HepG2 (cell line): ENCODE results near the gene CDT1. TPM values are rescaled to one million over a fixed set of nuclear protein-coding genes. Genes with fewer than 3 reads are reported as not detected.

ENCODE experiments used
- CBX2 ChIP-seq, 2 experiments: fragments of 200-600 bp in 1 of 2; sonication (generic); formaldehyde crosslinking in 1 of 2; IDR thresholded peaks; 2 replicates each; pipeline versions ENCODE4 v1.7.0 to v1.8.1; 2018 to 2022; ENCODE audit warnings: low read depth in 2 of 2, low read length in 1 of 2, mild to moderate bottlenecking in 1 of 2, missing genetic modification reagents in 1 of 2
- KLF11 ChIP-seq: IDR thresholded peaks from 2 replicates; pipeline ENCODE4 v1.6.1; 2016; ENCODE audit warnings: missing compliant biosample characterization
- KLF15 ChIP-seq: sonication (generic); formaldehyde crosslinking; IDR thresholded peaks from 2 replicates; pipeline ENCODE4 v1.8.1; 2023; ENCODE audit warnings: borderline replicate concordance, mild to moderate bottlenecking, inconsistent platforms, missing genetic modification reagents, mixed read lengths
- MAF1 ChIP-seq: sonication (generic); formaldehyde crosslinking; IDR thresholded peaks from 2 replicates; pipeline ENCODE4 v1.5.0; 2020; ENCODE audit warnings: missing genetic modification reagents, borderline replicate concordance
- MEIS1 ChIP-seq: sonication (generic); formaldehyde crosslinking; IDR thresholded peaks from 2 replicates; pipeline ENCODE4 v1.9.0; 2021; ENCODE audit warnings: mild to moderate bottlenecking, missing genetic modification reagents, moderate library complexity, borderline replicate concordance
- NFYC ChIP-seq: IDR thresholded peaks from 2 replicates; pipeline ENCODE4 v1.6.1; 2016; ENCODE audit warnings: missing genetic modification reagents, missing compliant biosample characterization
- RAD21 ChIP-seq: fragments of 450-650 bp; formaldehyde crosslinking; IDR thresholded peaks from 2 replicates; pipeline ENCODE4 v1.5.0; 2020; ENCODE audit warnings: mild to moderate bottlenecking
- TAF1 ChIP-seq: sonication (generic); formaldehyde crosslinking; IDR thresholded peaks from 2 replicates; pipeline ENCODE4 v1.4.0; 2020; ENCODE audit warnings: missing genetic modification reagents
- polyA plus RNA-seq, 8 experiments: library from polyadenylated mRNA; depleted of rRNA in 3 of 8; stranded (reverse) in 7 of 8; unstranded in 1 of 8; fragments of >200 nt; fragmentation: Illumina TruSeq in 4 of 8; extraction: Trizol in 4 of 8; gene quantifications; 2 replicates each; pipeline versions ENCODE4 v1.2.1 to v1.2.3, GENCODE V29; 2011 to 2016; ENCODE audit warnings: low read depth in 4 of 8, missing spikeins in 1 of 8, mixed read lengths in 1 of 8; ENCODE audit not compliant: insufficient read depth in 1 of 8
- total RNA-seq, 5 experiments: library from RNA; depleted of rRNA; stranded (reverse); fragments of >200 nt; fragmentation: Illumina TruSeq; extraction: Trizol; gene quantifications; 2 replicates each; pipeline ENCODE4 v1.2.3, GENCODE V29; 2016; ENCODE audit warnings: low read depth in 1 of 5
- TF ChIP-seq, protein P1 (sequence below): sonication (generic); formaldehyde crosslinking; IDR thresholded peaks from 2 replicates; pipeline ENCODE4 v1.9.0; 2021; ENCODE audit warnings: missing genetic modification reagents, borderline replicate concordance
- TF ChIP-seq, protein P2 (sequence below): sonication (generic); formaldehyde crosslinking; IDR thresholded peaks from 2 replicates; pipeline ENCODE4 v1.4.0; 2020; ENCODE audit warnings: missing genetic modification reagents, borderline replicate concordance
- TF ChIP-seq, protein P3 (sequence below): IDR thresholded peaks from 2 replicates; pipeline ENCODE4 v1.6.1; 2012; ENCODE audit warnings: inconsistent platforms
- TF ChIP-seq, protein P4 (sequence below), 2 experiments: sonication (generic) in 1 of 2; formaldehyde crosslinking in 1 of 2; IDR thresholded peaks; 2 replicates each; pipeline versions ENCODE4 v1.5.1 to v1.6.1; 2011 to 2020; ENCODE audit warnings: borderline replicate concordance in 1 of 2, low read depth in 1 of 2, low read length in 1 of 2, mild to moderate bottlenecking in 1 of 2, missing genetic modification reagents in 1 of 2, moderate library complexity in 1 of 2

Gene CDT1
- total and polyA plus RNA-seq, 2 of the 13 experiments (the other 11 are each of a cell fraction or from before 2014, with no cell fraction given), result 23.1 to 23.8 TPM

GRCh38 chr16:88785106-88785924 lies 18.3 kb upstream of the CDT1 start, which contains the start of gene PIEZO1 (continued):
- TF ChIP-seq MEIS1 (CRISPR knock-in tag), result no peak; the same call in 1 of the 2 replicates
- TF ChIP-seq KLF11 (CRISPR knock-in tag), result no peak
- TF ChIP-seq TAF1, result 0 out of 2 replicates have a peak, but pooled peaks have one; percentile 25
- TF ChIP-seq CBX2 (IDR thresholded peaks at IDR 0.05; ENCODE audit: low read depth, low read length), result no peak
- TF ChIP-seq CBX2 (CRISPR knock-in tag; IDR thresholded peaks at IDR 0.05; ENCODE audit: low read depth), result no peak
- TF ChIP-seq RAD21, result peak; percentile 93
- TF ChIP-seq, protein P1, sequence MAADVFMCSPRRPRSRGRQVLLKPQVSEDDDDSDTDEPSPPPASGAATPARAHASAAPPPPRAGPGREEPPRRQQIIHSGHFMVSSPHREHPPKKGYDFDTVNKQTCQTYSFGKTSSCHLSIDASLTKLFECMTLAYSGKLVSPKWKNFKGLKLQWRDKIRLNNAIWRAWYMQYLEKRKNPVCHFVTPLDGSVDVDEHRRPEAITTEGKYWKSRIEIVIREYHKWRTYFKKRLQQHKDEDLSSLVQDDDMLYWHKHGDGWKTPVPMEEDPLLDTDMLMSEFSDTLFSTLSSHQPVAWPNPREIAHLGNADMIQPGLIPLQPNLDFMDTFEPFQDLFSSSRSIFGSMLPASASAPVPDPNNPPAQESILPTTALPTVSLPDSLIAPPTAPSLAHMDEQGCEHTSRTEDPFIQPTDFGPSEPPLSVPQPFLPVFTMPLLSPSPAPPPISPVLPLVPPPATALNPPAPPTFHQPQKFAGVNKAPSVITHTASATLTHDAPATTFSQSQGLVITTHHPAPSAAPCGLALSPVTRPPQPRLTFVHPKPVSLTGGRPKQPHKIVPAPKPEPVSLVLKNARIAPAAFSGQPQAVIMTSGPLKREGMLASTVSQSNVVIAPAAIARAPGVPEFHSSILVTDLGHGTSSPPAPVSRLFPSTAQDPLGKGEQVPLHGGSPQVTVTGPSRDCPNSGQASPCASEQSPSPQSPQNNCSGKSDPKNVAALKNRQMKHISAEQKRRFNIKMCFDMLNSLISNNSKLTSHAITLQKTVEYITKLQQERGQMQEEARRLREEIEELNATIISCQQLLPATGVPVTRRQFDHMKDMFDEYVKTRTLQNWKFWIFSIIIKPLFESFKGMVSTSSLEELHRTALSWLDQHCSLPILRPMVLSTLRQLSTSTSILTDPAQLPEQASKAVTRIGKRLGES (CRISPR knock-in tag), result no peak
- TF ChIP-seq KLF15 (CRISPR knock-in tag), result no peak
- TF ChIP-seq MAF1 (CRISPR knock-in tag), result peak; percentile 69; the same call in 1 of the 2 replicates
- no peak for TF ChIP-seq NFYC (CRISPR knock-in tag)
- TF ChIP-seq, protein P2, sequence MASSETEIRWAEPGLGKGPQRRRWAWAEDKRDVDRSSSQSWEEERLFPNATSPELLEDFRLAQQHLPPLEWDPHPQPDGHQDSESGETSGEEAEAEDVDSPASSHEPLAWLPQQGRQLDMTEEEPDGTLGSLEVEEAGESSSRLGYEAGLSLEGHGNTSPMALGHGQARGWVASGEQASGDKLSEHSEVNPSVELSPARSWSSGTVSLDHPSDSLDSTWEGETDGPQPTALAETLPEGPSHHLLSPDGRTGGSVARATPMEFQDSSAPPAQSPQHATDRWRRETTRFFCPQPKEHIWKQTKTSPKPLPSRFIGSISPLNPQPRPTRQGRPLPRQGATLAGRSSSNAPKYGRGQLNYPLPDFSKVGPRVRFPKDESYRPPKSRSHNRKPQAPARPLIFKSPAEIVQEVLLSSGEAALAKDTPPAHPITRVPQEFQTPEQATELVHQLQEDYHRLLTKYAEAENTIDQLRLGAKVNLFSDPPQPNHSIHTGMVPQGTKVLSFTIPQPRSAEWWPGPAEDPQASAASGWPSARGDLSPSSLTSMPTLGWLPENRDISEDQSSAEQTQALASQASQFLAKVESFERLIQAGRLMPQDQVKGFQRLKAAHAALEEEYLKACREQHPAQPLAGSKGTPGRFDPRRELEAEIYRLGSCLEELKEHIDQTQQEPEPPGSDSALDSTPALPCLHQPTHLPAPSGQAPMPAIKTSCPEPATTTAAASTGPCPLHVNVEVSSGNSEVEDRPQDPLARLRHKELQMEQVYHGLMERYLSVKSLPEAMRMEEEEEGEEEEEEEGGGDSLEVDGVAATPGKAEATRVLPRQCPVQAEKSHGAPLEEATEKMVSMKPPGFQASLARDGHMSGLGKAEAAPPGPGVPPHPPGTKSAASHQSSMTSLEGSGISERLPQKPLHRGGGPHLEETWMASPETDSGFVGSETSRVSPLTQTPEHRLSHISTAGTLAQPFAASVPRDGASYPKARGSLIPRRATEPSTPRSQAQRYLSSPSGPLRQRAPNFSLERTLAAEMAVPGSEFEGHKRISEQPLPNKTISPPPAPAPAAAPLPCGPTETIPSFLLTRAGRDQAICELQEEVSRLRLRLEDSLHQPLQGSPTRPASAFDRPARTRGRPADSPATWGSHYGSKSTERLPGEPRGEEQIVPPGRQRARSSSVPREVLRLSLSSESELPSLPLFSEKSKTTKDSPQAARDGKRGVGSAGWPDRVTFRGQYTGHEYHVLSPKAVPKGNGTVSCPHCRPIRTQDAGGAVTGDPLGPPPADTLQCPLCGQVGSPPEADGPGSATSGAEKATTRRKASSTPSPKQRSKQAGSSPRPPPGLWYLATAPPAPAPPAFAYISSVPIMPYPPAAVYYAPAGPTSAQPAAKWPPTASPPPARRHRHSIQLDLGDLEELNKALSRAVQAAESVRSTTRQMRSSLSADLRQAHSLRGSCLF (CRISPR knock-in tag), result no peak
- TF ChIP-seq, protein P3, sequence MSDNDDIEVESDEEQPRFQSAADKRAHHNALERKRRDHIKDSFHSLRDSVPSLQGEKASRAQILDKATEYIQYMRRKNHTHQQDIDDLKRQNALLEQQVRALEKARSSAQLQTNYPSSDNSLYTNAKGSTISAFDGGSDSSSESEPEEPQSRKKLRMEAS, result peak; percentile 81
- TF ChIP-seq, protein P4, sequence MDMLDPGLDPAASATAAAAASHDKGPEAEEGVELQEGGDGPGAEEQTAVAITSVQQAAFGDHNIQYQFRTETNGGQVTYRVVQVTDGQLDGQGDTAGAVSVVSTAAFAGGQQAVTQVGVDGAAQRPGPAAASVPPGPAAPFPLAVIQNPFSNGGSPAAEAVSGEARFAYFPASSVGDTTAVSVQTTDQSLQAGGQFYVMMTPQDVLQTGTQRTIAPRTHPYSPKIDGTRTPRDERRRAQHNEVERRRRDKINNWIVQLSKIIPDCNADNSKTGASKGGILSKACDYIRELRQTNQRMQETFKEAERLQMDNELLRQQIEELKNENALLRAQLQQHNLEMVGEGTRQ (IDR thresholded peaks at IDR 0.05; ENCODE audit: low read depth, low read length), result no peak
- TF ChIP-seq, protein P4 (CRISPR knock-in tag; IDR thresholded peaks at IDR 0.05; ENCODE audit: borderline replicate concordance), result no peak; the same call in 1 of the 2 replicates
